HCT116 (cell line): Measurements from ENCODE around the gene KIF12. TPM values are rescaled to one million over a fixed set of nuclear protein-coding genes. Genes with fewer than 3 reads are reported as not detected.

Experiments used
- ATAC-seq: fragments of 200-7000 bp; cut with Tn5 transposase; 2 replicates; pipeline ENCODE4 v1.9.1; 2020; ENCODE audit warnings: mild to moderate bottlenecking, moderate library complexity
- BruUV-seq: library from RNA; stranded (reverse); fragments of 400-500 nt; replicated peaks from 2 replicates; lab custom pipeline; 2021; lab: Mats Ljungman, UMichigan
- CTCF ChIA-PET: fragments of 300-600 bp; sonication (Branson Sonifier 250); formaldehyde crosslinking; loops from one replicate; lab custom pipeline; 2021; ENCODE audit warnings: antibody characterized with exemption; lab: Charles Lee
- POLR2A ChIA-PET: fragments of 300-600, 350-600 bp; sonication (Branson Sonifier 250); formaldehyde crosslinking; loops from one replicate; lab custom pipeline; 2021; ENCODE audit warnings: antibody characterized with exemption; lab: Charles Lee
- RAD21 ChIA-PET, 2 experiments: fragments of 300-600 bp; sonication (Branson Sonifier 250); formaldehyde crosslinking; loops; one replicate each; lab custom pipeline; 2023; ENCODE audit warnings: low total read pairs in 2 of 2; ENCODE audit not compliant: uncharacterized antibody in 2 of 2, unreplicated experiment in 2 of 2, low non-redundant PET in 1 of 2; lab: Charles Lee
- DNase-seq: peaks from one replicate; pipeline ENCODE4 v3.0.0-alpha.2; 2010; ENCODE audit warnings: low read depth, low spot score
- H2AFZ ChIP-seq: fragments of 200-600 bp; shearing (Covaris generic), sonication (generic); 2 replicates; pipeline ENCODE4 v1.6.1; 2017; ENCODE audit warnings: low read depth, mixed run types, mixed read lengths, antibody characterized with exemption, low read length; ENCODE audit not compliant: poor library complexity, severe bottlenecking
- H3K27ac ChIP-seq: 2 replicates; pipeline ENCODE4 v1.5.1; 2012; ENCODE audit warnings: low read depth, low read length
- H3K27me3 ChIP-seq: fragments of 200-600 bp; sonication (generic); 2 replicates; pipeline ENCODE4 v1.6.1; 2016; ENCODE audit warnings: mixed run types, low read length, mixed read lengths; ENCODE audit not compliant: insufficient read depth
- H3K36me3 ChIP-seq, 2 experiments: fragments of 200-500 bp in 1 of 2; fragments of 200-600 bp in 1 of 2; sonication (Bioruptor generic) in 1 of 2; sonication (generic) in 1 of 2; 2 replicates each; pipeline versions ENCODE4 v1.5.1 to v1.6.1; 2014 to 2016; ENCODE audit warnings: low read length in 2 of 2, inconsistent platforms in 1 of 2, mixed read lengths in 1 of 2, mixed run types in 1 of 2; ENCODE audit not compliant: insufficient read depth in 2 of 2, control insufficient read depth in 1 of 2
- H3K4me1 ChIP-seq, 2 experiments: fragments of 200-600 bp in 1 of 2; sonication (generic) in 1 of 2; 2 replicates each; pipeline versions ENCODE4 v1.5.1 to v1.6.1; 2012 to 2017; ENCODE audit warnings: low read length in 2 of 2, inconsistent platforms in 1 of 2, mild to moderate bottlenecking in 1 of 2, mixed read lengths in 1 of 2, mixed run types in 1 of 2, moderate library complexity in 1 of 2; ENCODE audit not compliant: insufficient read depth in 2 of 2, control insufficient read depth in 1 of 2
- H3K4me2 ChIP-seq: fragments of 200-600 bp; sonication (generic); 2 replicates; pipeline ENCODE4 v1.6.1; 2017; ENCODE audit warnings: mixed run types, low read length, mixed read lengths
- H3K4me3 ChIP-seq, 2 experiments: fragments of 200-600 bp in 1 of 2; sonication (generic) in 1 of 2; replicated peaks in 1 of 2; 2 replicates each; pipeline ENCODE4 v1.5.1; 2011 to 2016; ENCODE audit warnings: low read length in 2 of 2, control low read depth in 1 of 2, low read depth in 1 of 2, mild to moderate bottlenecking in 1 of 2, mixed read lengths in 1 of 2, mixed run types in 1 of 2
- H3K79me2 ChIP-seq: fragments of 200-600 bp; sonication (generic); 2 replicates; pipeline ENCODE4 v1.6.1; 2017; ENCODE audit warnings: mild to moderate bottlenecking, mixed run types, low read length, moderate library complexity, mixed read lengths; ENCODE audit not compliant: insufficient read depth
- H3K9ac ChIP-seq: fragments of 200-600 bp; sonication (generic); 2 replicates; pipeline ENCODE4 v1.6.1; 2016; ENCODE audit warnings: low read length, mixed read lengths
- H3K9me2 ChIP-seq: fragments of 200-600 bp; sonication (generic), shearing (Covaris generic); 2 replicates; pipeline ENCODE4 v1.6.1; 2017; ENCODE audit warnings: mixed run types, mild to moderate bottlenecking, moderate library complexity; ENCODE audit not compliant: insufficient read depth
- H3K9me3 ChIP-seq, 2 experiments: fragments of 200-500 bp in 1 of 2; fragments of 200-600 bp in 1 of 2; sonication (Bioruptor generic) in 1 of 2; sonication (generic) in 1 of 2; 2 replicates each; pipeline ENCODE4 v1.6.1; 2014 to 2017; ENCODE audit warnings: low read length in 2 of 2, mixed read lengths in 2 of 2, inconsistent platforms in 1 of 2, low read depth in 1 of 2, mild to moderate bottlenecking in 1 of 2, mixed run types in 1 of 2, moderate library complexity in 1 of 2; ENCODE audit not compliant: control insufficient read depth in 1 of 2, insufficient read depth in 1 of 2
- H4K20me1 ChIP-seq: fragments of 200-600 bp; sonication (generic), shearing (Covaris generic); 2 replicates; pipeline ENCODE4 v1.6.1; 2017; ENCODE audit warnings: mixed run types, mild to moderate bottlenecking, moderate library complexity; ENCODE audit not compliant: insufficient read depth
- CBX3 ChIP-seq: IDR thresholded peaks from 2 replicates; pipeline ENCODE4 v1.6.1; 2012; ENCODE audit warnings: low read depth
- CEBPB ChIP-seq: IDR thresholded peaks from 2 replicates; pipeline ENCODE4 v1.6.1; 2012; ENCODE audit warnings: low read depth
- CTCF ChIP-seq, 3 experiments: fragments of 200-600 bp in 1 of 3; sonication (generic) in 1 of 3; IDR thresholded peaks in 2 of 3; conservative IDR thresholded peaks in 1 of 3; 2 replicates each; pipeline ENCODE4 v1.5.1; 2012 to 2017; ENCODE audit warnings: low read depth in 2 of 3, low read length in 2 of 3, antibody characterized with exemption in 1 of 3, borderline replicate concordance in 1 of 3, control low read depth in 1 of 3, mild to moderate bottlenecking in 1 of 3, mixed read lengths in 1 of 3, mixed run types in 1 of 3, moderate library complexity in 1 of 3; ENCODE audit not compliant: insufficient read depth in 1 of 3
- EGR1 ChIP-seq: IDR thresholded peaks from 2 replicates; pipeline ENCODE4 v1.6.1; 2012; ENCODE audit warnings: low read depth
- ELF1 ChIP-seq: IDR thresholded peaks from 2 replicates; pipeline ENCODE4 v1.6.1; 2012; ENCODE audit warnings: low read depth, borderline replicate concordance
- EZH2phosphoT487 ChIP-seq: fragments of 200-600 bp; IDR thresholded peaks from 2 replicates; pipeline ENCODE4 v1.6.1; 2018; ENCODE audit warnings: antibody characterized with exemption, borderline replicate concordance
- FOSL1 ChIP-seq: IDR thresholded peaks from 2 replicates; pipeline ENCODE4 v1.6.1; 2012; ENCODE audit warnings: low read depth
- JUND ChIP-seq: IDR thresholded peaks from 2 replicates; pipeline ENCODE4 v1.6.1; 2012
- POLR2A ChIP-seq: IDR thresholded peaks from 2 replicates; pipeline ENCODE4 v1.7.0; 2011; ENCODE audit warnings: borderline replicate concordance; ENCODE audit not compliant: insufficient read depth, insufficient read length; ENCODE audit errors: extremely low read depth
- POLR2AphosphoS5 ChIP-seq: IDR thresholded peaks from 2 replicates; pipeline ENCODE4 v1.6.1; 2011; ENCODE audit warnings: mild to moderate bottlenecking, low read depth, low read length, moderate library complexity
- RAD21 ChIP-seq: IDR thresholded peaks from 2 replicates; pipeline ENCODE4 v1.6.1; 2012; ENCODE audit warnings: low read depth, mild to moderate bottlenecking
- SIN3A ChIP-seq: IDR thresholded peaks from 2 replicates; pipeline ENCODE4 v1.6.1; 2012; ENCODE audit warnings: low read depth
- SP1 ChIP-seq: IDR thresholded peaks from 2 replicates; pipeline ENCODE4 v1.6.1; 2012; ENCODE audit warnings: low read depth
- SRF ChIP-seq: IDR thresholded peaks from 2 replicates; pipeline ENCODE4 v1.6.1; 2012; ENCODE audit warnings: low read depth
- TCF7L2 ChIP-seq: IDR thresholded peaks from 2 replicates; pipeline ENCODE4 v1.7.0; 2011; ENCODE audit warnings: borderline replicate concordance, inconsistent platforms; ENCODE audit not compliant: insufficient read depth, insufficient read length; ENCODE audit errors: extremely low read depth
- YY1 ChIP-seq: IDR thresholded peaks from 2 replicates; pipeline ENCODE4 v1.6.1; 2011; ENCODE audit warnings: low read length, low read depth, moderate library complexity, mild to moderate bottlenecking; ENCODE audit not compliant: insufficient replicate concordance; ENCODE audit errors: extremely low read depth
- ZFX ChIP-seq: fragments of 450-650 bp; IDR thresholded peaks from 2 replicates; pipeline ENCODE4 v1.6.1; 2017
- intact Hi-C: fragments of 100-400 bp; cut with micrococcal nuclease; formaldehyde crosslinking; loops from 2 replicates; pipeline ENCODE4 v1.10.0; 2022
- total RNA-seq: library from RNA; stranded (reverse); gene quantifications from one replicate; pipeline ENCODE4 v1.2.1, GENCODE V29; 2021; ENCODE audit not compliant: unreplicated experiment
- TF ChIP-seq, protein P1 (sequence below): IDR thresholded peaks from 2 replicates; pipeline ENCODE4 v1.6.1; 2011; ENCODE audit warnings: mild to moderate bottlenecking, low read length, moderate library complexity; ENCODE audit not compliant: insufficient replicate concordance; ENCODE audit errors: extremely low read depth

Gene KIF12
- total RNA-seq, 1 experiment from 2014 or later, result 6.4 TPM

DNA sequence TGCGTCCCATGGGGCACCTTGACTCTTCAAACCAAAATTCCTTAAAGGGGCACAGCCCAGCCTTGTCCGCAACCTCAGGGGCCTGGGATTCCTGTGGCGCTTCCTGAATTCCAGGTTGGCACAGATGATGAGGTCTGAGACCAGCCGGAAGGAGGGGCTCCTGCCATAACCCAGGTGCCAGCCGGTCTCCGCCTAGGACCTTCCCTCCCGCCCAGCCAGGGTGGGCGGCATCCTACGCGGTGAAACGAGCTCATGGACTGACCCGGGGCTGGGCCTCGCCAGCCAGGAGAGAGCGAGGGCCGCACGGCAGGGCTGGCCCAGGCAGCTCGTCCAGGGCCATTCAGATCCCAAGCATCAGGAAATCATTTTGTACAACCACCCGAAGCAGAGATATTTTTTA is 44.0 kb downstream of the KIF12 start:
- no peak overlapping the region for H3K27ac ChIP-seq
- ChIA-PET RAD21 (no interaction called here), POLR2A (no interaction called here), CTCF (no interaction called here)
- intact Hi-C loops, result no loop called here
- no peak overlapping the region for H3K4me3 ChIP-seq
- no peaks in the 10 kb centered on the region for H3K9me2 ChIP-seq
- no peak overlapping the region for H3K9ac ChIP-seq
- no peaks in the 10 kb centered on the region for H3K27me3 ChIP-seq
- no peak overlapping the region for H2AFZ ChIP-seq
- no peak for DNase-seq
- no peak for ATAC-seq
- H3K4me2 ChIP-seq, result no peak overlapping the region
- no peaks in the 10 kb centered on the region for H3K36me3 ChIP-seq
- H4K20me1 ChIP-seq, result no peaks in the 10 kb centered on the region
- no peaks in the 10 kb centered on the region for H3K9me3 ChIP-seq
- H3K4me1 ChIP-seq, result no peaks in the 10 kb centered on the region
- H3K79me2 ChIP-seq, result no peaks in the 10 kb centered on the region
- BruUV-seq, result no TSS peak
- TF ChIP-seq ZFX, result no peak
- TF ChIP-seq CEBPB, result no peak
- no peak for TF ChIP-seq RAD21
- TF ChIP-seq JUND, result no peak
- TF ChIP-seq FOSL1, result no peak
- TF ChIP-seq SRF, result no peak
- no peak for TF ChIP-seq EGR1
- TF ChIP-seq TCF7L2, result no peak
- TF ChIP-seq CTCF (IDR thresholded peaks at IDR 0.05 in 2 of 3, conservative IDR thresholded peaks at IDR 0.05 in 1 of 3; ENCODE audit: borderline replicate concordance in 1 of 3, insufficient read depth in 1 of 3, low read depth in 2 of 3, low read length in 2 of 3), result no peak
- no peak for TF ChIP-seq YY1
- no peak for TF ChIP-seq EZH2phosphoT487
- no peak for TF ChIP-seq POLR2AphosphoS5
- no peak for TF ChIP-seq POLR2A
- no peak for TF ChIP-seq ELF1
- TF ChIP-seq, protein P1, sequence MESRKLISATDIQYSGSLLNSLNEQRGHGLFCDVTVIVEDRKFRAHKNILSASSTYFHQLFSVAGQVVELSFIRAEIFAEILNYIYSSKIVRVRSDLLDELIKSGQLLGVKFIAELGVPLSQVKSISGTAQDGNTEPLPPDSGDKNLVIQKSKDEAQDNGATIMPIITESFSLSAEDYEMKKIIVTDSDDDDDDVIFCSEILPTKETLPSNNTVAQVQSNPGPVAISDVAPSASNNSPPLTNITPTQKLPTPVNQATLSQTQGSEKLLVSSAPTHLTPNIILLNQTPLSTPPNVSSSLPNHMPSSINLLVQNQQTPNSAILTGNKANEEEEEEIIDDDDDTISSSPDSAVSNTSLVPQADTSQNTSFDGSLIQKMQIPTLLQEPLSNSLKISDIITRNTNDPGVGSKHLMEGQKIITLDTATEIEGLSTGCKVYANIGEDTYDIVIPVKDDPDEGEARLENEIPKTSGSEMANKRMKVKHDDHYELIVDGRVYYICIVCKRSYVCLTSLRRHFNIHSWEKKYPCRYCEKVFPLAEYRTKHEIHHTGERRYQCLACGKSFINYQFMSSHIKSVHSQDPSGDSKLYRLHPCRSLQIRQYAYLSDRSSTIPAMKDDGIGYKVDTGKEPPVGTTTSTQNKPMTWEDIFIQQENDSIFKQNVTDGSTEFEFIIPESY, result no peak
- no peak for TF ChIP-seq SIN3A
- TF ChIP-seq CBX3, result no peak
- TF ChIP-seq SP1, result no peak
